GM12878 (cell line): ENCODE results near the gene B3GALNT2. TPM values are rescaled to one million over a fixed set of nuclear protein-coding genes. Genes with fewer than 3 reads are reported as not detected.

Source experiments
- ATF3 ChIP-seq: IDR thresholded peaks from 2 replicates; pipeline ENCODE4 v1.6.1; 2011; ENCODE audit warnings: low read depth, mild to moderate bottlenecking, low read length, moderate library complexity, borderline replicate concordance; ENCODE audit errors: extremely low read depth
- BMI1 ChIP-seq: fragments of 450-650 bp; IDR thresholded peaks from 2 replicates; pipeline ENCODE4 v1.6.1; 2016; ENCODE audit warnings: mild to moderate bottlenecking, moderate library complexity, borderline replicate concordance
- CEBPB ChIP-seq, 2 experiments: fragments of 150-350 bp in 1 of 2; IDR thresholded peaks; 2 replicates each; pipeline ENCODE4 v1.6.1; 2012 to 2014; ENCODE audit warnings: low read depth in 2 of 2, low read length in 2 of 2, borderline replicate concordance in 1 of 2, inconsistent platforms in 1 of 2
- CHD2 ChIP-seq: IDR thresholded peaks from 2 replicates; pipeline ENCODE4 v1.6.1; 2011; ENCODE audit warnings: low read depth, low read length, improper control_type of control experiment, borderline replicate concordance
- CREB1 ChIP-seq: IDR thresholded peaks from 2 replicates; pipeline ENCODE4 v1.6.1; 2012; ENCODE audit warnings: low read depth, mild to moderate bottlenecking, inconsistent platforms
- CREM ChIP-seq: IDR thresholded peaks from 2 replicates; pipeline ENCODE4 v1.6.1; 2014; ENCODE audit warnings: antibody characterized with exemption, low read depth
- EGR1 ChIP-seq, 2 experiments: IDR thresholded peaks; 1 replicate in 1 of 2; 2 replicates in 1 of 2; pipeline ENCODE4 v1.6.1; 2011 to 2012; ENCODE audit warnings: low read depth in 2 of 2, low read length in 2 of 2, borderline replicate concordance in 1 of 2, mild to moderate bottlenecking in 1 of 2, moderate library complexity in 1 of 2
- ELK1 ChIP-seq: IDR thresholded peaks from 2 replicates; pipeline ENCODE4 v1.6.1; 2012; ENCODE audit warnings: low read depth, low read length, improper control_type of control experiment
- IRF3 ChIP-seq: fragments of 450-650 bp; IDR thresholded peaks from 2 replicates; pipeline ENCODE4 v1.6.1; 2014; ENCODE audit warnings: mild to moderate bottlenecking
- JUND ChIP-seq: IDR thresholded peaks from 2 replicates; pipeline ENCODE4 v1.6.1; 2012; ENCODE audit warnings: low read depth, mild to moderate bottlenecking, low read length, improper control_type of control experiment, moderate library complexity
- KAT2A ChIP-seq: conservative IDR thresholded peaks from 2 replicates; pipeline ENCODE4 v1.6.1; 2011; ENCODE audit warnings: low read depth, low read length; ENCODE audit not compliant: control insufficient read depth
- MAX ChIP-seq: IDR thresholded peaks from 2 replicates; pipeline ENCODE4 v1.6.1; 2012; ENCODE audit warnings: low read depth, low read length, improper control_type of control experiment
- MXI1 ChIP-seq: fragments of 150-350 bp; IDR thresholded peaks from 2 replicates; pipeline ENCODE4 v1.6.1; 2011; ENCODE audit warnings: low read depth, mild to moderate bottlenecking, inconsistent platforms, low read length, improper control_type of control experiment
- NRF1 ChIP-seq: conservative IDR thresholded peaks from 2 replicates; pipeline ENCODE4 v1.6.1; 2011; ENCODE audit warnings: mild to moderate bottlenecking, low read depth, low read length, improper control_type of control experiment
- POLR2A ChIP-seq: IDR thresholded peaks from 2 replicates; pipeline ENCODE4 v1.6.1; 2011; ENCODE audit warnings: low read depth, mild to moderate bottlenecking, low read length
- RCOR1 ChIP-seq: conservative IDR thresholded peaks from 2 replicates; pipeline ENCODE4 v1.6.1; 2012; ENCODE audit warnings: low read depth, low read length, improper control_type of control experiment
- RUNX3 ChIP-seq: IDR thresholded peaks from 2 replicates; pipeline ENCODE4 v1.6.1; 2012; ENCODE audit warnings: low read length, inconsistent platforms
- SIN3A ChIP-seq: IDR thresholded peaks from 2 replicates; pipeline ENCODE4 v1.6.1; 2012; ENCODE audit warnings: low read depth, low read length, improper control_type of control experiment
- SP1 ChIP-seq: IDR thresholded peaks from one replicate; pipeline ENCODE4 v1.6.1; 2011; ENCODE audit warnings: low read depth, low read length
- SRF ChIP-seq, 2 experiments: IDR thresholded peaks; 2 replicates each; pipeline ENCODE4 v1.6.1; 2011; ENCODE audit warnings: low read depth in 2 of 2, low read length in 2 of 2, mild to moderate bottlenecking in 1 of 2, moderate library complexity in 1 of 2
- STAT1 ChIP-seq: fragments of 450-650 bp; conservative IDR thresholded peaks from 2 replicates; pipeline ENCODE4 v1.6.1; 2014; ENCODE audit warnings: antibody characterized with exemption, mild to moderate bottlenecking
- TBL1XR1 ChIP-seq: IDR thresholded peaks from 2 replicates; pipeline ENCODE4 v1.6.1; 2012; ENCODE audit warnings: low read depth, low read length, improper control_type of control experiment
- YBX1 ChIP-seq: fragments of 450-650 bp; IDR thresholded peaks from 2 replicates; pipeline ENCODE4 v1.6.1; 2016; ENCODE audit warnings: antibody characterized with exemption
- ZBTB40 ChIP-seq: fragments of 450-650 bp; IDR thresholded peaks from 2 replicates; pipeline ENCODE4 v1.6.1; 2016; ENCODE audit warnings: mild to moderate bottlenecking, moderate library complexity, borderline replicate concordance
- polyA plus RNA-seq, 11 experiments: library from polyadenylated mRNA; depleted of rRNA in 4 of 11; unstranded in 6 of 11; stranded (reverse) in 5 of 11; fragments of >200 nt; fragmentation: Nextera tagmentation in 4 of 11; fragmentation: Illumina TruSeq in 1 of 11; extraction: Ambion mirVana in 4 of 11; extraction: Trizol in 1 of 11; gene quantifications; 1 replicate in 1 of 11; 2 replicates in 10 of 11; pipeline versions ENCODE4 v1.2.1 to v1.2.3, GENCODE V29; 2011 to 2016; ENCODE audit warnings: inconsistent platforms in 2 of 11, missing spikeins in 2 of 11, low read depth in 1 of 11
- total RNA-seq, 4 experiments: library from RNA; depleted of rRNA in 3 of 4; stranded (reverse); fragments of >200 nt in 3 of 4; fragmentation: Illumina TruSeq in 1 of 4; extraction: Trizol in 1 of 4; gene quantifications; 2 replicates each; pipeline versions ENCODE4 v1.2.1 to v1.2.3, GENCODE V29; 2013 to 2021

The B3GALNT2 gene
- total and polyA plus RNA-seq, 10 of the 15 experiments (the other 5 are each of a cell fraction or from before 2014, with no cell fraction given), result 0.77 to 19.7 (median 12.7) TPM

- no peak for TF ChIP-seq SRF (IDR thresholded peaks at IDR 0.05; ENCODE audit: low read depth in 2 of 2, low read length in 2 of 2)
- TF ChIP-seq POLR2A, result no peak
- TF ChIP-seq CEBPB (IDR thresholded peaks at IDR 0.05; ENCODE audit: borderline replicate concordance in 1 of 2, low read depth in 2 of 2, low read length in 2 of 2), result no peak; a peak in 1 of 4 replicates
- no peak for TF ChIP-seq MXI1
- no peak for TF ChIP-seq MAX
- TF ChIP-seq ELK1, result no peak
- TF ChIP-seq SIN3A, result no peak
- TF ChIP-seq STAT1, result no peak
- TF ChIP-seq YBX1, result no peak
- TF ChIP-seq CREM, result peak; percentile 25; the same call in 1 of the 2 replicates
- no peak for TF ChIP-seq NRF1
- TF ChIP-seq TBL1XR1, result no peak
- TF ChIP-seq JUND, result no peak
- TF ChIP-seq SP1, result no peak
- TF ChIP-seq CHD2, result no peak
- no peak for TF ChIP-seq IRF3
- TF ChIP-seq KAT2A, result no peak
- TF ChIP-seq ATF3, result no peak
- TF ChIP-seq EGR1 (IDR thresholded peaks at IDR 0.05; ENCODE audit: borderline replicate concordance in 1 of 2, low read depth in 2 of 2, low read length in 2 of 2), result no peak
- TF ChIP-seq RUNX3, result peak; percentile 25; the same call in 1 of the 2 replicates
- no peak for TF ChIP-seq ZBTB40
- TF ChIP-seq CREB1, result peak; percentile 49; the same call in 1 of the 2 replicates
- TF ChIP-seq BMI1, result no peak
- TF ChIP-seq RCOR1, result no peak
Measured at GRCh38 chr1:235502601-235503402, 1.4 kb downstream of the B3GALNT2 start (continued).
